Activated T-helper 1 cell treated with anti-CD3 and anti-CD28 coated beads, Interleukin-2, amount 50 U/mL, for 16 hours (primary cell): Measurements from ENCODE around the gene ADGRE3.
"Not testable (repeated sequence)": the region's sequence is repeated elsewhere in the genome, so short reads cannot be mapped to it uniquely, and the experiment has no call there.

ENCODE experiments used
- DNase-seq, 2 donors: peaks; one replicate each; pipeline ENCODE4 v3.0.0-alpha.2; 2020; ENCODE audit warnings: low read depth in 1 of 2, low spot score in 1 of 2

Gene ADGRE3

GRCh38 chr19:14599548-14600147 lies 75.0 kb downstream of the ADGRE3 start:
- DNase-seq = no peak

DNA sequence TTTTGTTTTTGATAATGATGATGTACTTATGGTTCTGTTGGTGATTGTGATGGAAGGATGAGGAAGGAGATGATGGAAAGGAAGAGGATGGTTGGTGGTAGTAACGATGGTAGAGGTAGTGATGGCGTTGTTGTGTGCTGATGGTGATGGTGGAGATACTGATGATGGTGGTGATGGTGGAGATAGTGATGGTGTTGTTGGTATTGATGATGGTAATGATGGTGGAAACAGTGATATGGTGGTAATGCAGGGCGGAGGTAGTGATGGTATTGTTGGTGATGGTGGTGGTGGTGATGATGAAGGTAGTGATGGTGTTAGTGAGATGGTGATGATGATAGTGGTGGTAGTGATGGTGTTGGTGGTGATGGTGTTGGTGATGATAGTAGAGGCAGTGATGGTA lies 79.1 kb downstream of the ADGRE3 start:
- DNase-seq = no peak

- DNase-seq = not testable (repeated sequence)
Observed at GRCh38 chr19:14589433-14589832, 85.2 kb downstream of the ADGRE3 start.

GRCh38 chr19:14585187-14585586 lies 89.5 kb downstream of the ADGRE3 start:
- not testable (repeated sequence) for DNase-seq

DNA sequence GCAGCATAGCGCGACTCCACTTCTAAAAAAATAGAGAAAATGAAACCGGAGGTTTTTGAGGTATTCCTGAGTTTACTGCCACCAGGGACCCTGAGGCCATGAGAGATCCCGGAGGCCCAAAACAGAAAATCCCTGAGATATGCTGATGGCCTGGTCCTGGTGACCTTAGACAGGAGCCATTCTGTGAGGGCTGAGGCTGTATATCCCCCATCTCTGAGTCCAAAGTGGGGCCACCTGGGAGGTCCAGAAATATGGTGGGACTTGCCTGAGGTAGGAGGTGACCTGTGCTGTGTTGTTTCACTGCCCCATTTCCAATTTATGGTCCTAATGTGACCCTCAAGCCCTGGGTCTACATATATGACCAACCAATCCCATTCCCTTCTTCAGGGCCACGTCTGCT lies 90.3 kb downstream of the ADGRE3 start:
- not testable (repeated sequence) for DNase-seq

DNA sequence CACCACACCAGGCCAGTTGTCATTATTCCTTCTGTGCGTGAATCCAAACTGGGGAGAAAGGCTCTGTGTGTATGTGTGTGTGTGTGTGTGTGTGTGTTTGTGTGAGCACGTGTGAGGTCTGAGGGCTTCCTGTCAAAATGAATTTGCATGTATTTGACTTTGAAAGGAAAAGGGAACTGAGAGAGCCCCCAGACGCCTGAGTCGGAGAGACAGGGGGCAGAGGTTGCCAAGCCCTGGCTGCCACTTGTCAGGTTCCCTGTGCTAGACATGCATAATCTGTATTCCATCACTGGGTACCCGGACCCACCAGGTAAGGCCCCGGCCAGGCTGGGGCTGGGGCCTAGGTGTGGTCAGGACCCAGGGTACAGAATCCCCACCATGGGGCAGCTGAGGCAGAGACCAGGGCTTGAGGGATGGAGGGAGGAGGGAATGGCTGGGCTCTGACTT lies 91.7 kb downstream of the ADGRE3 start, which contains the start of gene CLEC17A:
TSS of gene CLEC17A (plus strand) at position 191 of the 447 bp plus-strand sequence. CDS start at position 268, 77 bp downstream.
- no peak for DNase-seq

DNA sequence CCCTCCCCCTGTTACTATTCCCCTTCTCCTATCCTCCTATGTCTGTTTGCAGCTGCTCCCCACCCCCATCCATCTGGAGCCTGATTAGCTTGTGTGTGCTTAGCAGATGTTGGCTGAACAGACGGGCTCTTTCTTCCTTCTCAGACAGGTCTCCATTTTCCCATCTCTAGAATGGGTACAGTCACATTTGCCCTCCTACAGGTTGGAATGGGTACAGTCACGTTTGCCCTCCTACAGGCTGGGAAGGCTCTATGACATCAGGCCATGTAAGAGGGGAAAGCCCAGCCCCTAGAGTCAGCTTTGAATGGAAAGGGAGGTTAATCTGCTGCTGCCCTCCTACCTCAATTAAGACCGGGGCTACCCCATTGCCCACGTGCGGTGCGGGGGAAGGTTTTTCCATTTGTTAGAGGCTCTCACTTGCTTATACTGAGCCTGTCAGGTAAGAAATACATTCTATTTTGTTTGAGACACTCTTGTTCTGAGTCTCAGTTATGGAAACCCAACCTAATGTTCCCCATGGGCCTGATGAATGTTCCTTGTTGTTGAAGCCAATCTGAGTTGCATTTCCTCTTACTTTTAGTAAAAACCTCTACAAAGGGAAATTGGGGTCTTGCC lies 93.9 kb downstream of the ADGRE3 start:
- peak in 1 of 2 donors; percentile 32 for DNase-seq

- no peak for DNase-seq
Observed at GRCh38 chr19:14577885-14578427, 96.7 kb downstream of the ADGRE3 start.

DNA sequence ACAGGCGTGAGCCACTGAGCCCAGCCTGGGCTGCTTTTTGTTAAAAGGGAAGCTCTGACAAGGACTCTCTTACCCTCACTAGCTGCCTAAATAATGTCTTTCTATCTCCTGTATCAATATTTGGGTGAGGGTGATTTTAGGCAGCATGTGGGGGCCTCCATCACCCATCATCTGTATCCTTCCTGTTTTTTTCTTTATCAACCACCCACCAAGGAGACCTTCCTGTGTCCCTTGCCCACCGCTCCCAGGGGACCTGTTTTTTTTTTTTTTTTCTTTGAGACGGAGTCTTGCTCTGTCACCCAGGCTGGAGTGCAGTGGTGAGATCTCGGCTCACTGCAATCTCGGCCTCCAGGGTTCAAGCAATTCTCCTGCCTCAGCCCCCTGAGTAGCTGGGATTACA lies 97.4 kb downstream of the ADGRE3 start:
- no peak for DNase-seq

GRCh38 chr19:14576363-14576762 lies 98.3 kb downstream of the ADGRE3 start:
- DNase-seq = no peak

DNA sequence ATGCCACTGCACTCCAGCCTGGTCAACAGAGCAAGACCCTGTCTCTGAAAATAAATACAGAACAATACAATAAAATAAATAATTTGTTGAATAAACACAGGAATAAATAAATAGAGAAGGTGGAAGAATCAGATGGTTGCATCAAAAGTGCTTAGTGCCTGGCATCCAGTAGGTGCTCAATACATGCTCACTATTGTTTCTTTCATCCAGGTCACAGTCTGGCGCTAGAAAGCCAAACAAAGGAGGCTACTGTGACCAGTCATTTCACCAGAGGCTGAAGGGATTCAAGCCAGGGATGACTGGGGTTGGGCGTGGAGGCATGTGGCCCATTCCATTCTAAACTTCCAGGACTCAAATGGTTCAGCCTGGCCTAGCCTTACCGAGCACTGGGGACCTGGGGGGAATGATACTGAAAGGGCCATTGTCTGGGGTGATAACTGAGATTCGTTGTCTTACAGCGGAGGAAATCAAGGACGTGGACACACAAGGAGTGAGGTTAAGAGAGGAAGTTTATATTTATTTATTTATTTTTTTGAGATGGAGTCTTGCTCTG lies 99.1 kb downstream of the ADGRE3 start:
- DNase-seq = no peak

- DNase-seq = peak; percentile 67 to 87
Observed at GRCh38 chr19:14571695-14572490, 102.8 kb downstream of the ADGRE3 start, which contains the start of gene NDUFB7. Gene NDUFB7 (minus strand): TSS chr19:14572066. CDS start chr19:14572000, 66 bp downstream.

DNA sequence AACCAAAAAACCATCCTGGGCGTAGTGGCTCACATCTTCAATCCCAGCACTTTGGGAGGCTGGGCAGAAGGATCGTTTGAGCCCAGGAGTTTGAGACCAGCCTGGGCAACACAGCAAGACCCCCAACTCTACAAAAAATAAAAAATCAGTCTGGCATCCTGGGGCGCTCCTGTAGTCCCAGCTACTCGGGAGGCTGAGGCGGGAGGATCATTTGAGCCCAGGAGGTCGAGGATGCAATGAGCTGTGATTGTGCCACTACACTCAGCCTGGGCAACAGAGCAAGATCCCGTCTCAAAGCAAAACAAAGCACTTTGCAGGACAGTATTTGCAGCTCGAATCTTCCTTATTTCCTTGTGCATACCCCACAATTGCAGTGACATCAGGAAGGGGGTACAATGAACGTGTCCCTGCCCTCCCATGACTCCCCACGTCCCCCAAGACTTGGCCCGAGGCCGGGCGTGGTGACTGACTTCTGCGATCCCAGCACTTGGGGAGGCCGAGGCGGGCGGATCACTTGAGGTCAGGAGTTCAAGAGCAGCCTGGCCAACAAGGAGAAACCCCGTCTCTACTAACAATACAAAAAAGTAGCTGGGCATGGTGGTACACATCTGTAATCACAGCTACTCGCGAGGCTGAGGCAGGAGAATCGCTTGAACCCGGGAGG lies 103.6 kb downstream of the ADGRE3 start:
- DNase-seq = no peak
